KMS-11 (cell line): ENCODE results near the gene JAKMIP2.

Experiments used
- H2AFZ ChIP-seq: fragments of 200-600 bp; sonication (generic); 2 replicates; pipeline ENCODE4 v1.6.1; 2016; ENCODE audit warnings: antibody characterized with exemption, mixed run types, low read depth
- H3K27ac ChIP-seq: fragments of 200-600 bp; sonication (generic); 2 replicates; pipeline ENCODE4 v1.6.1; 2016; ENCODE audit warnings: mild to moderate bottlenecking, mixed run types
- H3K27me3 ChIP-seq: fragments of 200-600 bp; sonication (generic); 2 replicates; pipeline ENCODE4 v1.6.1; 2017; ENCODE audit warnings: mild to moderate bottlenecking, low read depth, mixed run types, moderate library complexity; ENCODE audit not compliant: insufficient read depth
- H3K36me3 ChIP-seq: fragments of 200-600 bp; sonication (generic); 2 replicates; pipeline ENCODE4 v1.6.1; 2017; ENCODE audit warnings: mild to moderate bottlenecking, mixed run types; ENCODE audit not compliant: insufficient read depth
- H3K4me1 ChIP-seq: fragments of 200-600 bp; sonication (generic); 2 replicates; pipeline ENCODE4 v1.6.1; 2016; ENCODE audit warnings: mild to moderate bottlenecking, low read depth, mixed run types; ENCODE audit not compliant: poor library complexity, severe bottlenecking
- H3K4me2 ChIP-seq: fragments of 200-600 bp; sonication (generic); 2 replicates; pipeline ENCODE4 v1.7.0; 2016; ENCODE audit warnings: mild to moderate bottlenecking, mixed run types
- H3K4me3 ChIP-seq: fragments of 200-600 bp; sonication (generic); IDR thresholded peaks from 2 replicates; pipeline ENCODE4 v1.6.1; 2017; ENCODE audit warnings: low read depth, low read length, mixed read lengths; ENCODE audit not compliant: insufficient read depth
- H3K79me2 ChIP-seq: fragments of 200-600 bp; sonication (generic); 2 replicates; pipeline ENCODE4 v1.6.1; 2016; ENCODE audit warnings: low read depth, mixed run types; ENCODE audit not compliant: insufficient read depth
- H3K9ac ChIP-seq: fragments of 200-600 bp; sonication (generic); 2 replicates; pipeline ENCODE4 v1.6.1; 2016; ENCODE audit warnings: mild to moderate bottlenecking, mixed run types
- H4K20me1 ChIP-seq: fragments of 200-600 bp; sonication (generic); 2 replicates; pipeline ENCODE4 v1.6.1; 2016; ENCODE audit warnings: mild to moderate bottlenecking, mixed run types; ENCODE audit not compliant: insufficient read depth
- TF ChIP-seq, protein P1 (sequence below): fragments of 200-600 bp; sonication (generic); conservative IDR thresholded peaks from 2 replicates; pipeline ENCODE4 v1.6.1; 2017; ENCODE audit warnings: low read depth, mild to moderate bottlenecking, antibody characterized with exemption, low read length, moderate library complexity, mixed read lengths

JAKMIP2 gene

DNA sequence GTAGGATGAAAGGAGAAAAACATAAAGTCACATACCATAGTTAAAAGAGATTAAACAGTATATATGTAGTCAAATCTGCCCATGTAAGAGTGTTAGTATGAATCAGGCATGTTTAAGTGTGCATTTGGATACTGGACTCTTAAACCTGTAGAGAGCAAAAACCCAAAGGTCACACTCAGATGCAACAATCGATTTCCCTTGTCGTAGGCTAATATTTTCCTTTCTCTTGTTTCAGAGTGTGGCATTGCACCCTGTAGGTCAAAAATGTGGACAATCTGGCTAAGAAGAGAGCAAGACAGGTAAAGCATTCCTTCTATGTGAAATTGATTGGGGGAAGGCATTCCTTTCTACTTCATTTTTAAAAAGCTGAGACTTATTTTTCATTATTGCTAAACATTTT, 8.9 kb downstream of the JAKMIP2 start:
- Histone ChIP-seq H3K9ac (no peak overlapping the region), H3K36me3 (no peaks in the 10 kb centered on the region), H4K20me1 (no peaks in the 10 kb centered on the region), H2AFZ (no peak overlapping the region), H3K27ac (no peak overlapping the region), H3K4me2 (no peak overlapping the region), H3K4me1 (peaks cover 21% of the 10 kb centered on the region), H3K4me3 (no peak overlapping the region), H3K79me2 (peaks cover 6% of the 10 kb centered on the region), H3K27me3 (no peaks in the 10 kb centered on the region)
- TF ChIP-seq, protein P1, sequence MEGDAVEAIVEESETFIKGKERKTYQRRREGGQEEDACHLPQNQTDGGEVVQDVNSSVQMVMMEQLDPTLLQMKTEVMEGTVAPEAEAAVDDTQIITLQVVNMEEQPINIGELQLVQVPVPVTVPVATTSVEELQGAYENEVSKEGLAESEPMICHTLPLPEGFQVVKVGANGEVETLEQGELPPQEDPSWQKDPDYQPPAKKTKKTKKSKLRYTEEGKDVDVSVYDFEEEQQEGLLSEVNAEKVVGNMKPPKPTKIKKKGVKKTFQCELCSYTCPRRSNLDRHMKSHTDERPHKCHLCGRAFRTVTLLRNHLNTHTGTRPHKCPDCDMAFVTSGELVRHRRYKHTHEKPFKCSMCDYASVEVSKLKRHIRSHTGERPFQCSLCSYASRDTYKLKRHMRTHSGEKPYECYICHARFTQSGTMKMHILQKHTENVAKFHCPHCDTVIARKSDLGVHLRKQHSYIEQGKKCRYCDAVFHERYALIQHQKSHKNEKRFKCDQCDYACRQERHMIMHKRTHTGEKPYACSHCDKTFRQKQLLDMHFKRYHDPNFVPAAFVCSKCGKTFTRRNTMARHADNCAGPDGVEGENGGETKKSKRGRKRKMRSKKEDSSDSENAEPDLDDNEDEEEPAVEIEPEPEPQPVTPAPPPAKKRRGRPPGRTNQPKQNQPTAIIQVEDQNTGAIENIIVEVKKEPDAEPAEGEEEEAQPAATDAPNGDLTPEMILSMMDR = no peak

DNA sequence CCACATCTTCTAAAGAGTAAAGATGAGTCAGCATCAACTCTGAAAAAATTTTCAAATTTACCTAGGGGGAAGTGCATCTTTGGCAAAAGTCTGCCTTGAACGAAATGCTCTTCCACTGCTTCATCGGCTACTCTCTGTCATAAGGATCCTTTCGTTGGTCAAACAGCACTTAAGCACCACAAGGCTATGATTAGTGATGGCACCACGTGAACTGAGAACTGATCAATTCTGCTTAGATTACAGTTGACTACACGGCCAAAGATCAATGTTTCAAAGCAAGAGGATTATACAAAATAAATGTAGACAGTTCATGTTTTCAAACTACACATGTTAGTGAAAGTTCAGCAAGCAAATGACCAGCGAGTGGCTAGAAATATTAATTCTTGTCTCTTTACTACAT, 9.4 kb downstream of the JAKMIP2 start:
- no peak overlapping the region for H3K27ac ChIP-seq
- no peaks in the 10 kb centered on the region for H4K20me1 ChIP-seq
- H3K79me2 ChIP-seq = peaks cover 2% of the 10 kb centered on the region
- H3K27me3 ChIP-seq = no peaks in the 10 kb centered on the region
- TF ChIP-seq, protein P1 = no peak
- H3K4me1 ChIP-seq = peaks cover 17% of the 10 kb centered on the region
- no peak overlapping the region for H3K9ac ChIP-seq
- no peak overlapping the region for H2AFZ ChIP-seq
- no peak overlapping the region for H3K4me3 ChIP-seq
- no peak overlapping the region for H3K4me2 ChIP-seq
- no peaks in the 10 kb centered on the region for H3K36me3 ChIP-seq

DNA sequence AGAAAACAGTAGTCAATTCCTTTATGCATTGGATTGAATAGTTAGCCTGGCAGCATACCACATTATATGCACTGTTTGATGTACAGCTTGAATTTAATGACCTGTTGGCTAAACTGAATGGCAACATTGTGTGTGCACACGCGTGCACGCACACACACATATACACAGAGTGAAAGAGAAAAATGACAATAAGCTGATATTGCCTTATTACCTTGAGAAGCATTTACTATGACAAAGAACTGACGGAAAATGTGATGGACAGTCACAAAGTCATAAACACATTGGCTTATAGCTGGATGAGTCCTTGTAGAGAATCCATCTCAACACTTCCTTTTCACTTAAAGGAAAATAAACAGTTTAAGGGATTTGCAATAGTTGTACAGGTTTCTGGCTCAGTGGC, 15.5 kb downstream of the JAKMIP2 start:
- Histone ChIP-seq H3K4me1 (peaks cover 9% of the 10 kb centered on the region), H3K36me3 (no peaks in the 10 kb centered on the region)
- TF ChIP-seq, protein P1 = no peak

DNA sequence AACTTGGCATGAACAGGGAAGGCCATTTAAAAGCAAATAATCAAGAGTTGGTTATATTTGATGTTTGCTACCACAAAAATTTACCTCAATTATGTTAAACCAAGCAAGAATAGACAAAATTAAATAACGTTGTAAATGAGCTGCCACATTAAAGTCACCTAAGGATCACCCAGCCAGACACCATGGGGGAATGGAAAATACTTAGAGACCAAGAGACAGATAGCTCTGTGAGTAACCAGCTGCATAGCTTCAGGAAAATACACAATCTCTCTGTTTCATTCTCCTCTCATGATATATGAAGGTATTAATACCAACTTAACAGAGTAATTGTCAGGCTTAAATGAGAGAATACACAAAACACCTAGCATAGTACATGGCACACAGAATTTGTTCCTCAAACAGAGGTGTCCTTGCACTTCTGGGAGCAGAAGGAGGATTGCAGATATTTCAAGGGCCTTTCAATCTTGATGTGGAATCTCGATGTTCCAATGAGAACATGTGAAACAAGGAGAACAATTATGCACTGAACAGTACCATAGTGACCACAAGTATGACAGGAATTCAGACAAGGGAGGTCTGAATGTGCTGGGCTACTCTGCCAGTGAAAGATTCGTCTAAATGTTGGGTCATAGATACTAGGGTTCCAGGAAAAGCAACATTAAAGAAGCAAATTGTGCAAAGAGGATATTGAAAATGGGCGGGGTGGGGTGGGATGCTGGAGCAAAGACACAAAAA, 18.6 kb downstream of the JAKMIP2 start:
- Histone ChIP-seq H3K27ac (no peak overlapping the region), H3K36me3 (no peaks in the 10 kb centered on the region), H3K9ac (no peak overlapping the region), H3K4me3 (no peak overlapping the region), H3K79me2 (no peaks in the 10 kb centered on the region), H2AFZ (no peak overlapping the region), H3K27me3 (no peaks in the 10 kb centered on the region), H3K4me1 (peaks cover 9% of the 10 kb centered on the region), H3K4me2 (no peak overlapping the region), H4K20me1 (no peaks in the 10 kb centered on the region; the same call in 1 of the 2 replicates)
- TF ChIP-seq, protein P1 = no peak

More for the DNA sequence above, 15.5 kb downstream of the JAKMIP2 start:
- Histone ChIP-seq H3K4me3 (no peak overlapping the region), H3K27ac (no peak overlapping the region), H3K27me3 (no peaks in the 10 kb centered on the region), H4K20me1 (no peaks in the 10 kb centered on the region), H3K9ac (no peak overlapping the region), H3K79me2 (no peaks in the 10 kb centered on the region), H2AFZ (no peak overlapping the region), H3K4me2 (no peak overlapping the region)
